ENCODE data around the gene NARF. TPM values are rescaled to one million over a fixed set of nuclear protein-coding genes. Genes with fewer than 3 reads are reported as not detected.

The NARF gene
- total RNA-seq, 1 experiment from 2014 or later, result 96.7 TPM

- TF ChIP-seq AR (CRISPR knock-in tag; IDR thresholded peaks at IDR 0.05), result no peak
- no peak for TF ChIP-seq TCF7 (CRISPR knock-in tag; IDR thresholded peaks at IDR 0.05; ENCODE audit: low read depth)
Measured at GRCh38 chr17:82437325-82437668, 21.2 kb upstream of the NARF start (continued).

- DNase-seq (ENCODE audit: low spot score) (no peak), ATAC-seq (no peak)
- H3K36me3 Mint-ChIP-seq, result peaks cover 4% of the 10 kb centered on the region; the same call in 1 of the 2 replicates
- H3K9me3 Mint-ChIP-seq, result no peaks in the 10 kb centered on the region
- no peak overlapping the region for H3K4me3 Mint-ChIP-seq
- H3K27ac Mint-ChIP-seq, result no peak overlapping the region
- ChIA-PET POLR2A (no interaction called here), CTCF (interaction anchor here (0.6 to 1.4 kb wide), 2 partner anchors 14 kb away, joined by 3 to 4 read pairs; no protein-coding TSS in a partner anchor)
- H3K4me1 Mint-ChIP-seq, result peaks cover 13% of the 10 kb centered on the region
- H3K27me3 Mint-ChIP-seq (ENCODE audit: low read depth), result no peaks in the 10 kb centered on the region
- TF ChIP-seq FOXP4 (CRISPR knock-in tag; IDR thresholded peaks at IDR 0.05), result no peak
- TF ChIP-seq PRDM15 (CRISPR knock-in tag; IDR thresholded peaks at IDR 0.05), result no peak
- no peak for TF ChIP-seq ZNF138 (CRISPR knock-in tag; conservative IDR thresholded peaks at IDR 0.05)
- TF ChIP-seq NFE2L1 (CRISPR knock-in tag; IDR thresholded peaks at IDR 0.05), result no peak
- TF ChIP-seq ZNF425 (CRISPR knock-in tag; conservative IDR thresholded peaks at IDR 0.05), result no peak
- no peak for TF ChIP-seq ARID4B (CRISPR knock-in tag; IDR thresholded peaks at IDR 0.05; ENCODE audit: borderline replicate concordance)
- TF ChIP-seq CREM (CRISPR knock-in tag; IDR thresholded peaks at IDR 0.05), result no peak
Measured at GRCh38 chr17:82438401-82439193, 19.9 kb upstream of the NARF start.

Data from WTC11 (cell line).